Measurements from ENCODE around the gene SORCS2.

The SORCS2 gene

GRCh38 chr4:7372673-7373072, 180.3 kb downstream of the SORCS2 start:
- CTCF ChIA-PET: no interaction called here
- POLR2A ChIA-PET: no interaction called here
- peaks cover 0 to 18% (median 0%) of the 10 kb centered on the region in 5 experiments for H3K27me3 ChIP-seq (replicated peaks in 2 of 5; ENCODE audit: control insufficient read depth in 4 of 5, insufficient read depth in 5 of 5, low read length in 4 of 5)

GRCh38 chr4:7374571-7374970, 182.2 kb downstream of the SORCS2 start:
- no peaks in the 10 kb centered on the region for H3K36me3 ChIP-seq (ENCODE audit: control insufficient read depth in 4 of 4, insufficient read depth in 4 of 4, low read length in 3 of 4)
- ChIA-PET POLR2A (no interaction called here), CTCF (no interaction called here)
- no peak for DNase-seq
- peaks cover 0 to 21% (median 7%) of the 10 kb centered on the region in 4 experiments for H3K4me1 ChIP-seq (ENCODE audit: control extremely low read depth in 1 of 4, control insufficient read depth in 4 of 4, insufficient read depth in 4 of 4, low read length in 3 of 4)
- H3K4me3 ChIP-seq (ENCODE audit: control insufficient read depth in 1 of 7, extremely low read depth in 1 of 7, insufficient read depth in 4 of 7, low read depth in 2 of 7, low read length in 6 of 7): no peak overlapping the region
- no peak overlapping the region for H3K27ac ChIP-seq (ENCODE audit: insufficient read depth in 1 of 2, low read depth in 1 of 2, low read length in 2 of 2, poor library complexity in 1 of 2, severe bottlenecking in 2 of 2)
- WGBS (ENCODE audit: insufficient coverage): 93% methylated on average over 9 of the region's 10 CpGs
- H3K9me3 ChIP-seq (ENCODE audit: control extremely low read depth in 1 of 5, control insufficient read depth in 4 of 5, insufficient read depth in 2 of 5, low read depth in 1 of 5, low read length in 4 of 5): peaks cover 0 to 3% (median 0%) of the 10 kb centered on the region in 5 experiments
- peaks cover 0 to 6% (median 0%) of the 10 kb centered on the region in 5 experiments for H3K27me3 ChIP-seq (replicated peaks in 2 of 5; ENCODE audit: control insufficient read depth in 4 of 5, insufficient read depth in 5 of 5, low read length in 4 of 5)

More at GRCh38 chr4:7372673-7373072, 180.3 kb downstream of the SORCS2 start:
- no peak overlapping the region for H3K27ac ChIP-seq (ENCODE audit: insufficient read depth in 1 of 2, low read depth in 1 of 2, low read length in 2 of 2, poor library complexity in 1 of 2, severe bottlenecking in 2 of 2)
- 93% methylated on average over 10 of the region's 13 CpGs for WGBS (ENCODE audit: insufficient coverage)
- no peaks in the 10 kb centered on the region for H3K36me3 ChIP-seq (ENCODE audit: control insufficient read depth in 4 of 4, insufficient read depth in 4 of 4, low read length in 3 of 4)
- H3K4me1 ChIP-seq (ENCODE audit: control extremely low read depth in 1 of 4, control insufficient read depth in 4 of 4, insufficient read depth in 4 of 4, low read length in 3 of 4): peaks cover 0 to 15% (median 5%) of the 10 kb centered on the region in 4 experiments
- DNase-seq: no peak
- no peak overlapping the region for H3K4me3 ChIP-seq (ENCODE audit: control insufficient read depth in 1 of 7, extremely low read depth in 1 of 7, insufficient read depth in 4 of 7, low read depth in 2 of 7, low read length in 6 of 7)
- no peaks in the 10 kb centered on the region for H3K9me3 ChIP-seq (ENCODE audit: control extremely low read depth in 1 of 5, control insufficient read depth in 4 of 5, insufficient read depth in 2 of 5, low read depth in 1 of 5, low read length in 4 of 5)

DNA sequence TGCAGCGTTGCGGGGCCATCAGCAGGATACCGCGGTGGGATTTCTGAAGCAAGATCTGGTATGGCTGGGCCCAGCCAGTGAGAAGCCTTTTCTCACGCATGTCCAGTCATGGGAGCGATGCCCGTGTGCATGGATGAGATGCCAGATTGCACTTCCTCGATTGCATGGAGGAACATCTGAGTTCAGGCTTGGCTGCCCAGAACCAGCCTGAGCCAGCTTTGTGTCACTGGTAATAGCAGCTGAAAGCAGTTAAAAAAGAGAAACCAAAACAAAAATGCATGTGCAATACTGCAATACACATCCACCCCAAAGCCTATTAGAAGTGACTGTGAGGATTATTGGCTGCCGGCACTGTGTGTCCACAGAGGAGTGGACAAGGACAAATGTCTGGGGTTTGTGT, 183.1 kb downstream of the SORCS2 start:
- DNase-seq: peak in 2 of 3 donors; percentile 30 to 55
- peaks cover 0 to 4% (median 2%) of the 10 kb centered on the region in 5 experiments for H3K27me3 ChIP-seq (replicated peaks in 2 of 5; ENCODE audit: control insufficient read depth in 4 of 5, insufficient read depth in 5 of 5, low read length in 4 of 5)
- H3K4me1 ChIP-seq (ENCODE audit: control extremely low read depth in 1 of 4, control insufficient read depth in 4 of 4, insufficient read depth in 4 of 4, low read length in 3 of 4): peaks cover 0 to 28% (median 10%) of the 10 kb centered on the region in 4 experiments
- peaks cover 0 to 3% (median 0%) of the 10 kb centered on the region in 5 experiments for H3K9me3 ChIP-seq (ENCODE audit: control extremely low read depth in 1 of 5, control insufficient read depth in 4 of 5, insufficient read depth in 2 of 5, low read depth in 1 of 5, low read length in 4 of 5)
- WGBS (ENCODE audit: insufficient coverage): 82% methylated on average over 9 of the region's 9 CpGs
- ChIA-PET CTCF (no interaction called here), POLR2A (no interaction called here)
- no peaks in the 10 kb centered on the region for H3K36me3 ChIP-seq (ENCODE audit: control insufficient read depth in 4 of 4, insufficient read depth in 4 of 4, low read length in 3 of 4)
- no peak overlapping the region for H3K27ac ChIP-seq (ENCODE audit: insufficient read depth in 1 of 2, low read depth in 1 of 2, low read length in 2 of 2, poor library complexity in 1 of 2, severe bottlenecking in 2 of 2)
- no peak overlapping the region for H3K4me3 ChIP-seq (ENCODE audit: control insufficient read depth in 1 of 7, extremely low read depth in 1 of 7, insufficient read depth in 4 of 7, low read depth in 2 of 7, low read length in 6 of 7)

DNA sequence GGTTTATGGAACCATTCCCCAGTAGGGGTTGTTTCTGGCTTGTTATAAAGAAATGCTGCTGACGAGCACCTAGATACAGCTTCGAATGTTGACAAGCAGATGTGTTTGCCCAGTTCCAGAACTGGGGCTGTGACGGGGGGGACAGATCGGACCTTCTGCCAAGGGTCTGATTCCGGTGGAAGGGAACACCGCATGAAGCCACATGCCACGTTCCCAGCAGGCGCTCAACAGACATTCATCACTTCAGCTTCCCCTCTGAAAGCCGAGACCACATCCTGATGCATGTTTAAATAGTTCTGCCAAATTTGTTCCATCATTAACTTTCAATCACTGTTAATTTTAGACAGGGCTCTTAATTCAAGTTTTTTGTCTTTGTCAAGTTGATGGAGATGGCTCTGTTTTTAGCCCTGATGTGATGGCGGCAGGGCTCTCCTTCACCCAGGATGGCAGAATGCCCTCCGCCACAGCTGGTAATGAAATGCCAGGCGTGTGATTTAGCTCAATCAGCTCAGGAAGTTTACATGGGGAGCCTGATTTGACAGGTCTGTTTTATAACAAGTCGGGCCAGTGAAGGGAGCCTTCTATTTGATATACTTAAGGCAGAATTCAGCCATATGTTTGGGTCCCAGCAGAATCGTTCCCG, 185.0 kb downstream of the SORCS2 start:
- H3K27me3 ChIP-seq (replicated peaks in 2 of 5; ENCODE audit: control insufficient read depth in 4 of 5, insufficient read depth in 5 of 5, low read length in 4 of 5): peaks cover 0 to 16% (median 2%) of the 10 kb centered on the region in 5 experiments
- no peak overlapping the region for H3K27ac ChIP-seq (ENCODE audit: insufficient read depth in 1 of 2, low read depth in 1 of 2, low read length in 2 of 2, poor library complexity in 1 of 2, severe bottlenecking in 2 of 2)
- peaks cover 0 to 3% (median 0%) of the 10 kb centered on the region in 5 experiments for H3K9me3 ChIP-seq (ENCODE audit: control extremely low read depth in 1 of 5, control insufficient read depth in 4 of 5, insufficient read depth in 2 of 5, low read depth in 1 of 5, low read length in 4 of 5)
- peak; percentile 42 to 89 (median 81) for DNase-seq
- WGBS (ENCODE audit: insufficient coverage): 21% methylated on average over 15 of the region's 15 CpGs
- no peaks in the 10 kb centered on the region for H3K36me3 ChIP-seq (ENCODE audit: control insufficient read depth in 4 of 4, insufficient read depth in 4 of 4, low read length in 3 of 4)
- peaks cover 0 to 28% (median 10%) of the 10 kb centered on the region in 4 experiments for H3K4me1 ChIP-seq (ENCODE audit: control extremely low read depth in 1 of 4, control insufficient read depth in 4 of 4, insufficient read depth in 4 of 4, low read length in 3 of 4)
- CTCF ChIA-PET: no interaction called here
- peak overlapping the region in 1 of 7 experiments; percentile 10 for H3K4me3 ChIP-seq (ENCODE audit: control insufficient read depth in 1 of 7, extremely low read depth in 1 of 7, insufficient read depth in 4 of 7, low read depth in 2 of 7, low read length in 6 of 7)
- POLR2A ChIA-PET: no interaction called here

DNA sequence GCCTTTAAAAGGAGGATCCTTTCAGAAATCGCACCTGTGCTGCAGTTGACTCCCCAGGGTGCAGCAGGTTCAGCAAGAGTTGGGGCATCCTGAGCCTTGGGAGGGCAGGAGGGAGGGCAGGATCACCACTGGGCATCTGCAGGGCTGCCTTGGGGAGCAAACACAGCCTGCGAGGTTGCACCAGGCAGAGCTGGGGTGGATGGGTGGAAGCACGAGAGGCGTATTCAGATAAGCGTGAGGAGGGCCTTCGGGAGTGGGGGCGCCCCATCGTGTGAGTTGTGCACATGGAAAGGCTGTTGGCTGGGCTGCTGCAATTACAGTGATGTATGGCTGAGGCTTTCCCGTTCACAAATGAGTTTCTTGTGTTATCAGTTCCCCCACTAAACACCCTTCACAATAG, 186.8 kb downstream of the SORCS2 start:
- Histone ChIP-seq H3K9me3 (ENCODE audit: control extremely low read depth in 1 of 5, control insufficient read depth in 4 of 5, insufficient read depth in 2 of 5, low read depth in 1 of 5, low read length in 4 of 5) (peaks cover 0 to 3% (median 0%) of the 10 kb centered on the region in 5 experiments), H3K4me1 (ENCODE audit: control extremely low read depth in 1 of 4, control insufficient read depth in 4 of 4, insufficient read depth in 4 of 4, low read length in 3 of 4) (peaks cover 0 to 28% (median 10%) of the 10 kb centered on the region in 4 experiments), H3K27me3 (replicated peaks in 2 of 5; ENCODE audit: control insufficient read depth in 4 of 5, insufficient read depth in 5 of 5, low read length in 4 of 5) (peaks cover 0 to 19% (median 3%) of the 10 kb centered on the region in 5 experiments), H3K27ac (ENCODE audit: insufficient read depth in 1 of 2, low read depth in 1 of 2, low read length in 2 of 2, poor library complexity in 1 of 2, severe bottlenecking in 2 of 2) (no peak overlapping the region), H3K36me3 (ENCODE audit: control insufficient read depth in 4 of 4, insufficient read depth in 4 of 4, low read length in 3 of 4) (no peaks in the 10 kb centered on the region), H3K4me3 (ENCODE audit: control insufficient read depth in 1 of 7, extremely low read depth in 1 of 7, insufficient read depth in 4 of 7, low read depth in 2 of 7, low read length in 6 of 7) (no peak overlapping the region)
- 85% methylated on average over 6 of the region's 9 CpGs for WGBS (ENCODE audit: insufficient coverage)
- DNase-seq: no peak
- CTCF ChIA-PET: no interaction called here
- POLR2A ChIA-PET: no interaction called here

DNA sequence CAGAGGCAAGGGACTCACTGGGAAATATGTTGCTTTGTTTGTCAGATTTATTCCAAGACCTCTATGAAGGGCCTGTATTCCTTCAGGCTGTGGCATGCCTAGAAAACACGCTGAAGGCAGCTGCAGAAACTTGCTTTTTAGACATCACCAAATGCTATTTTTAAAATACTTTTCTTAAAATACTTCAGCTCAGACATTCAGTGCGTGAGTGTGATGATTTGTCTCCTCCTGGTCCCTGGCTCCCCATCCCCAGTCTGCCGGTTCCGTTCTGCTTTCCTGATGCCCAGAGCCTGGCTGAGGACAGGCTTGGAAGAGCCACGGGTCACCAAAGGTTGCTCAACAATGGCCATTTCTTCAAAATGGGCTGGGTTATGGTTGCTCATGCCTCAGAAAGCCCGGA, 187.4 kb downstream of the SORCS2 start:
- Histone ChIP-seq H3K27me3 (replicated peaks in 2 of 5; ENCODE audit: control insufficient read depth in 4 of 5, insufficient read depth in 5 of 5, low read length in 4 of 5) (peaks cover 0 to 19% (median 3%) of the 10 kb centered on the region in 5 experiments), H3K4me3 (ENCODE audit: control insufficient read depth in 1 of 7, extremely low read depth in 1 of 7, insufficient read depth in 4 of 7, low read depth in 2 of 7, low read length in 6 of 7) (no peak overlapping the region), H3K4me1 (ENCODE audit: control extremely low read depth in 1 of 4, control insufficient read depth in 4 of 4, insufficient read depth in 4 of 4, low read length in 3 of 4) (peaks cover 0 to 28% (median 10%) of the 10 kb centered on the region in 4 experiments), H3K9me3 (ENCODE audit: control extremely low read depth in 1 of 5, control insufficient read depth in 4 of 5, insufficient read depth in 2 of 5, low read depth in 1 of 5, low read length in 4 of 5) (peaks cover 0 to 3% (median 0%) of the 10 kb centered on the region in 5 experiments), H3K27ac (ENCODE audit: insufficient read depth in 1 of 2, low read depth in 1 of 2, low read length in 2 of 2, poor library complexity in 1 of 2, severe bottlenecking in 2 of 2) (no peak overlapping the region), H3K36me3 (ENCODE audit: control insufficient read depth in 4 of 4, insufficient read depth in 4 of 4, low read length in 3 of 4) (no peaks in the 10 kb centered on the region)
- CTCF ChIA-PET: interaction anchor here (1.5 to 2.9 kb wide), 2 partner anchors 10 to 17 kb away, joined by 3 to 7 read pairs; no protein-coding TSS in a partner anchor
- WGBS (ENCODE audit: insufficient coverage): 87% methylated on average over 6 of the region's 6 CpGs
- DNase-seq: no peak
- POLR2A ChIA-PET: no interaction called here

DNA sequence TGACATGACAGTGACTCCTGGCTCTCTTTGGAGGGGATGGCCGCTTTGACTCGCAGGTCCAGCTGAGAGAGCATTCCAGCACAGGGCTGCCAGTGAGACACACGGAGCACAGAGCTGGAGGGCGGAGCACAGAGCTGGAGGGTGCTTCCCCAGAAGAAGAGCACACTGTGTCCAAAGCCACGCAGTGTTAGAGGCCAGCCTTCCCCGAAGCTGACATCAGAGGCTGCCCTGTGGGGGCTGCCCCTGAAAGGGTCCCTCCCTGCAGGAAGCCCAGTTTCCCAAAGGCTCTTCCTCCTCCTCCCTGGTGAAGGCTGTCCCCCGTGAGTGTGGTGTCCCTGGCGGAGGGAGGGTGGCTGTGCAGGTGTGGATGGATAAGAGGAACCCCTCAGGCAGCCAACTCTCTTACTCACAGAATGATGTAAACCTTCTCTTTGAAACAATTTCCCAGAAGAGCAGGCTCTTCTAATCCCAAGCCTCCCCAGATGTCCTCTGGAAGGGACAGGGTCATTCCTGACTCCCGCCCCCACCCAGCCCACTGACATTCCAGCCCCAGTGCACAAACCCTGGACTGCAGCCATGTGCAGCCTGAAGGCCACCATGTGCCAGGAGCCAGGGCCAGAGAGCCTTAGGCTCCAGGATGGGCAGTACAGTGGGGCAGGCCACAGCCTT, 189.0 kb downstream of the SORCS2 start:
- CTCF ChIA-PET: interaction anchor here (1.5 to 2.9 kb wide), 2 partner anchors 12 to 15 kb away, joined by 3 to 7 read pairs; no protein-coding TSS in a partner anchor
- Histone ChIP-seq H3K36me3 (ENCODE audit: control insufficient read depth in 4 of 4, insufficient read depth in 4 of 4, low read length in 3 of 4) (no peaks in the 10 kb centered on the region), H3K4me3 (ENCODE audit: control insufficient read depth in 1 of 7, extremely low read depth in 1 of 7, insufficient read depth in 4 of 7, low read depth in 2 of 7, low read length in 6 of 7) (no peak overlapping the region), H3K27me3 (replicated peaks in 2 of 5; ENCODE audit: control insufficient read depth in 4 of 5, insufficient read depth in 5 of 5, low read length in 4 of 5) (peaks cover 0 to 21% (median 3%) of the 10 kb centered on the region in 5 experiments), H3K4me1 (ENCODE audit: control extremely low read depth in 1 of 4, control insufficient read depth in 4 of 4, insufficient read depth in 4 of 4, low read length in 3 of 4) (peaks cover 0 to 24% (median 10%) of the 10 kb centered on the region in 4 experiments), H3K9me3 (ENCODE audit: control extremely low read depth in 1 of 5, control insufficient read depth in 4 of 5, insufficient read depth in 2 of 5, low read depth in 1 of 5, low read length in 4 of 5) (peaks cover 0 to 5% (median 2%) of the 10 kb centered on the region in 5 experiments), H3K27ac (ENCODE audit: insufficient read depth in 1 of 2, low read depth in 1 of 2, low read length in 2 of 2, poor library complexity in 1 of 2, severe bottlenecking in 2 of 2) (no peak overlapping the region)
- WGBS (ENCODE audit: insufficient coverage): 74% methylated on average over 6 of the region's 9 CpGs
- DNase-seq: no peak
- POLR2A ChIA-PET: no interaction called here

Measured in common myeloid progenitor, CD34-positive (primary cell).